Loucy (cell line): ENCODE results near the gene NECTIN4.

Experiments used
- H2AFZ ChIP-seq: fragments of 200-600 bp; sonication (generic); 2 replicates; pipeline ENCODE4 v1.6.0; 2016; ENCODE audit warnings: antibody characterized with exemption, mild to moderate bottlenecking, low read length, moderate library complexity
- H3F3A ChIP-seq: fragments of 200-600 bp; 2 replicates; pipeline ENCODE4 v1.6.0; 2016; ENCODE audit warnings: antibody characterized with exemption, low read depth, mild to moderate bottlenecking
- H3K27me3 ChIP-seq: fragments of 200-600 bp; sonication (generic); 2 replicates; pipeline ENCODE4 v1.6.1; 2014; ENCODE audit warnings: low read length, mild to moderate bottlenecking; ENCODE audit not compliant: insufficient read depth, poor library complexity, severe bottlenecking
- H3K36me3 ChIP-seq: fragments of 200-600 bp; sonication (generic); 2 replicates; pipeline ENCODE4 v1.6.1; 2016; ENCODE audit warnings: low read length; ENCODE audit not compliant: insufficient read depth
- H3K4me1 ChIP-seq: fragments of 200-600 bp; sonication (generic); 2 replicates; pipeline ENCODE4 v1.5.1; 2014; ENCODE audit warnings: low read length, mild to moderate bottlenecking; ENCODE audit not compliant: insufficient read depth, poor library complexity, severe bottlenecking
- H3K4me2 ChIP-seq: fragments of 200-600 bp; sonication (generic); 2 replicates; pipeline ENCODE4 v1.6.0; 2014; ENCODE audit warnings: antibody characterized with exemption, low read length, low read depth, mild to moderate bottlenecking; ENCODE audit not compliant: poor library complexity, severe bottlenecking
- H3K4me3 ChIP-seq: fragments of 200-600 bp; sonication (generic); 2 replicates; pipeline ENCODE4 v1.5.1; 2014; ENCODE audit warnings: low read length, mild to moderate bottlenecking, mixed read lengths; ENCODE audit not compliant: poor library complexity, severe bottlenecking
- H3K79me2 ChIP-seq: fragments of 200-600 bp; sonication (generic); 2 replicates; pipeline ENCODE4 v1.6.1; 2014; ENCODE audit warnings: low read length; ENCODE audit not compliant: insufficient read depth
- H3K9ac ChIP-seq: fragments of 200-600 bp; sonication (generic); 2 replicates; pipeline ENCODE4 v1.6.0; 2014; ENCODE audit warnings: mild to moderate bottlenecking, low read depth, low read length, moderate library complexity; ENCODE audit not compliant: poor library complexity, severe bottlenecking
- H3K9me2 ChIP-seq: fragments of 200-600 bp; sonication (generic); replicated peaks from 2 replicates; pipeline ENCODE4 v1.6.1; 2016; ENCODE audit warnings: low read depth, low read length, mixed read lengths
- H3K9me3 ChIP-seq: fragments of 200-600 bp; sonication (generic); 2 replicates; pipeline ENCODE4 v1.6.1; 2014; ENCODE audit warnings: mild to moderate bottlenecking, antibody characterized with exemption, low read length, low read depth; ENCODE audit not compliant: insufficient read depth
- H4K20me1 ChIP-seq: fragments of 200-600 bp; sonication (generic); 2 replicates; pipeline ENCODE4 v1.6.0; 2014; ENCODE audit warnings: antibody characterized with exemption, low read length, mild to moderate bottlenecking; ENCODE audit not compliant: insufficient read depth, poor library complexity, severe bottlenecking
- EZH2phosphoT487 ChIP-seq: fragments of 200-600 bp; IDR thresholded peaks from 2 replicates; pipeline ENCODE4 v1.6.1; 2018; ENCODE audit warnings: antibody characterized with exemption, mild to moderate bottlenecking, moderate library complexity, borderline replicate concordance
- TF ChIP-seq, protein P1 (sequence below): fragments of 200-600 bp; sonication (generic); conservative IDR thresholded peaks from 2 replicates; pipeline ENCODE4 v1.5.1; 2014; ENCODE audit warnings: mild to moderate bottlenecking, antibody characterized with exemption, low read length

Gene NECTIN4

DNA sequence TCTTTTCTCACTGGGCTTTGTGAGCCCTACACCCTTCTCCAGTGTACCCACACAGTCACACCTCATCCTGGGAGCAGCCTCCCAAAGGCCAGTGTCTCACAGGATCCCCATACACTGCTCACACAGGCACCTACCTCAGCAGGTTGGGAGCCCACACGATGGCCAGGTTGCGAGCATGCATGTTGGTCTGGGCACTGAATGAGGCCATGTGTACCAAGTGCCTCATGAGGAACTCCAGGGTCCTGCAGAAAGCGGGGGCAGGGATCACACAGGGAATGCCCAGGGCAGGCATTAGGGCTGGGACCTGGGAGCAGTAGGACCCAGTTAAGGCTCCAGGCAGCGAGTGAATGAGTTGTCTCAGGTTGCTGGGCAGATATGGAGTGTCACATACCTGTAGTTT is 35.1 kb downstream of the NECTIN4 start:
- no peaks in the 10 kb centered on the region for H3K9me2 ChIP-seq
- H3K9me3 ChIP-seq: no peaks in the 10 kb centered on the region
- no peaks in the 10 kb centered on the region for H3F3A ChIP-seq
- no peaks in the 10 kb centered on the region for H3K4me1 ChIP-seq
- no peak overlapping the region for H2AFZ ChIP-seq
- no peaks in the 10 kb centered on the region for H3K27me3 ChIP-seq
- H3K9ac ChIP-seq: no peak overlapping the region
- peaks cover 13% of the 10 kb centered on the region; the same call in 1 of the 2 replicates for H3K79me2 ChIP-seq
- TF ChIP-seq EZH2phosphoT487: no peak
- TF ChIP-seq, protein P1, sequence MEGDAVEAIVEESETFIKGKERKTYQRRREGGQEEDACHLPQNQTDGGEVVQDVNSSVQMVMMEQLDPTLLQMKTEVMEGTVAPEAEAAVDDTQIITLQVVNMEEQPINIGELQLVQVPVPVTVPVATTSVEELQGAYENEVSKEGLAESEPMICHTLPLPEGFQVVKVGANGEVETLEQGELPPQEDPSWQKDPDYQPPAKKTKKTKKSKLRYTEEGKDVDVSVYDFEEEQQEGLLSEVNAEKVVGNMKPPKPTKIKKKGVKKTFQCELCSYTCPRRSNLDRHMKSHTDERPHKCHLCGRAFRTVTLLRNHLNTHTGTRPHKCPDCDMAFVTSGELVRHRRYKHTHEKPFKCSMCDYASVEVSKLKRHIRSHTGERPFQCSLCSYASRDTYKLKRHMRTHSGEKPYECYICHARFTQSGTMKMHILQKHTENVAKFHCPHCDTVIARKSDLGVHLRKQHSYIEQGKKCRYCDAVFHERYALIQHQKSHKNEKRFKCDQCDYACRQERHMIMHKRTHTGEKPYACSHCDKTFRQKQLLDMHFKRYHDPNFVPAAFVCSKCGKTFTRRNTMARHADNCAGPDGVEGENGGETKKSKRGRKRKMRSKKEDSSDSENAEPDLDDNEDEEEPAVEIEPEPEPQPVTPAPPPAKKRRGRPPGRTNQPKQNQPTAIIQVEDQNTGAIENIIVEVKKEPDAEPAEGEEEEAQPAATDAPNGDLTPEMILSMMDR: no peak
- no peak overlapping the region for H3K4me3 ChIP-seq
- H3K36me3 ChIP-seq: peaks cover 75% of the 10 kb centered on the region; the same call in 1 of the 2 replicates
- no peak overlapping the region for H3K4me2 ChIP-seq
- H4K20me1 ChIP-seq: peaks cover 11% of the 10 kb centered on the region

- H3K4me3 ChIP-seq: no peak overlapping the region
- H3K79me2 ChIP-seq: peaks cover 12% of the 10 kb centered on the region; the same call in 1 of the 2 replicates
- H3K9ac ChIP-seq: no peak overlapping the region
- no peaks in the 10 kb centered on the region for H3K9me2 ChIP-seq
- peaks cover 79% of the 10 kb centered on the region; the same call in 1 of the 2 replicates for H3K36me3 ChIP-seq
- H3K27me3 ChIP-seq: no peaks in the 10 kb centered on the region
- H3F3A ChIP-seq: no peaks in the 10 kb centered on the region
- H3K9me3 ChIP-seq: no peaks in the 10 kb centered on the region
- no peak overlapping the region for H3K4me2 ChIP-seq
- peaks cover 11% of the 10 kb centered on the region for H4K20me1 ChIP-seq
- TF ChIP-seq, protein P1: no peak
- no peak for TF ChIP-seq EZH2phosphoT487
- H2AFZ ChIP-seq: no peak overlapping the region
- no peaks in the 10 kb centered on the region for H3K4me1 ChIP-seq
These were observed 36.5 kb downstream of the NECTIN4 start for GRCh38 chr1:161052899-161053298.

GRCh38 chr1:161051219-161051618 is 38.1 kb downstream of the NECTIN4 start:
- H3K4me1 ChIP-seq: peaks cover 8% of the 10 kb centered on the region

More at GRCh38 chr1:161051219-161051618, 38.1 kb downstream of the NECTIN4 start:
- Histone ChIP-seq H3K4me2 (no peak overlapping the region), H3K4me3 (no peak overlapping the region), H3F3A (no peaks in the 10 kb centered on the region), H3K9ac (no peak overlapping the region), H3K9me3 (no peaks in the 10 kb centered on the region), H3K9me2 (no peaks in the 10 kb centered on the region), H2AFZ (no peak overlapping the region), H3K79me2 (peaks cover 3% of the 10 kb centered on the region; the same call in 1 of the 2 replicates), H3K27me3 (no peaks in the 10 kb centered on the region), H3K36me3 (peaks cover 66% of the 10 kb centered on the region; the same call in 1 of the 2 replicates), H4K20me1 (peaks cover 4% of the 10 kb centered on the region)
- TF ChIP-seq, protein P1: no peak
- no peak for TF ChIP-seq EZH2phosphoT487
